ENCODE results near the gene MMP17. TPM values are rescaled to one million over a fixed set of nuclear protein-coding genes. Genes with fewer than 3 reads are reported as not detected.

MMP17 gene
- total RNA-seq, 1 experiment from 2014 or later = 0.61 TPM

GRCh38 chr12:131832321-131833231 is 4.4 kb downstream of the MMP17 start:
- CTCF ChIA-PET = no interaction called here
- Mint-ChIP-seq H3K9me3 (ENCODE audit: low read depth, unreplicated experiment) (no peaks in the 10 kb centered on the region), H3K27me3 (ENCODE audit: unreplicated experiment) (peaks cover 70% of the 10 kb centered on the region), H3K27ac (ENCODE audit: unreplicated experiment) (peak overlapping the region; percentile 34), H3K36me3 (ENCODE audit: insufficient read depth, unreplicated experiment) (peaks cover 27% of the 10 kb centered on the region), H3K4me1 (ENCODE audit: low read depth, unreplicated experiment) (peaks cover 29% of the 10 kb centered on the region), H3K4me3 (ENCODE audit: low read depth, unreplicated experiment) (peak overlapping the region; percentile 49)
- no TSS peak for BruUV-seq (replicated peaks)
- TF ChIP-seq, protein P1, sequence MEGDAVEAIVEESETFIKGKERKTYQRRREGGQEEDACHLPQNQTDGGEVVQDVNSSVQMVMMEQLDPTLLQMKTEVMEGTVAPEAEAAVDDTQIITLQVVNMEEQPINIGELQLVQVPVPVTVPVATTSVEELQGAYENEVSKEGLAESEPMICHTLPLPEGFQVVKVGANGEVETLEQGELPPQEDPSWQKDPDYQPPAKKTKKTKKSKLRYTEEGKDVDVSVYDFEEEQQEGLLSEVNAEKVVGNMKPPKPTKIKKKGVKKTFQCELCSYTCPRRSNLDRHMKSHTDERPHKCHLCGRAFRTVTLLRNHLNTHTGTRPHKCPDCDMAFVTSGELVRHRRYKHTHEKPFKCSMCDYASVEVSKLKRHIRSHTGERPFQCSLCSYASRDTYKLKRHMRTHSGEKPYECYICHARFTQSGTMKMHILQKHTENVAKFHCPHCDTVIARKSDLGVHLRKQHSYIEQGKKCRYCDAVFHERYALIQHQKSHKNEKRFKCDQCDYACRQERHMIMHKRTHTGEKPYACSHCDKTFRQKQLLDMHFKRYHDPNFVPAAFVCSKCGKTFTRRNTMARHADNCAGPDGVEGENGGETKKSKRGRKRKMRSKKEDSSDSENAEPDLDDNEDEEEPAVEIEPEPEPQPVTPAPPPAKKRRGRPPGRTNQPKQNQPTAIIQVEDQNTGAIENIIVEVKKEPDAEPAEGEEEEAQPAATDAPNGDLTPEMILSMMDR (IDR thresholded peaks at IDR 0.05; ENCODE audit: unreplicated experiment) = no peak
- DNase-seq = peak; percentile 56
- intact Hi-C loops (cut with micrococcal nuclease; ENCODE audit: unreplicated experiment) = loop anchor here (10.0 kb wide), 1 partner anchor 728 kb away; no protein-coding TSS in a partner anchor

GRCh38 chr12:131833288-131833895 is 5.2 kb downstream of the MMP17 start:
- intact Hi-C loops (cut with micrococcal nuclease; ENCODE audit: unreplicated experiment) = loop anchor here (10.0 kb wide), 1 partner anchor 729 kb away; no protein-coding TSS in a partner anchor
- Mint-ChIP-seq H3K4me1 (ENCODE audit: low read depth, unreplicated experiment) (peaks cover 29% of the 10 kb centered on the region), H3K36me3 (ENCODE audit: insufficient read depth, unreplicated experiment) (peaks cover 27% of the 10 kb centered on the region), H3K27me3 (ENCODE audit: unreplicated experiment) (peaks cover 69% of the 10 kb centered on the region), H3K4me3 (ENCODE audit: low read depth, unreplicated experiment) (no peak overlapping the region), H3K27ac (ENCODE audit: unreplicated experiment) (no peak overlapping the region), H3K9me3 (ENCODE audit: low read depth, unreplicated experiment) (no peaks in the 10 kb centered on the region)
- TF ChIP-seq, protein P1 (IDR thresholded peaks at IDR 0.05; ENCODE audit: unreplicated experiment) = no peak
- no TSS peak for BruUV-seq (replicated peaks)
- DNase-seq = no peak
- CTCF ChIA-PET = no interaction called here

DNA sequence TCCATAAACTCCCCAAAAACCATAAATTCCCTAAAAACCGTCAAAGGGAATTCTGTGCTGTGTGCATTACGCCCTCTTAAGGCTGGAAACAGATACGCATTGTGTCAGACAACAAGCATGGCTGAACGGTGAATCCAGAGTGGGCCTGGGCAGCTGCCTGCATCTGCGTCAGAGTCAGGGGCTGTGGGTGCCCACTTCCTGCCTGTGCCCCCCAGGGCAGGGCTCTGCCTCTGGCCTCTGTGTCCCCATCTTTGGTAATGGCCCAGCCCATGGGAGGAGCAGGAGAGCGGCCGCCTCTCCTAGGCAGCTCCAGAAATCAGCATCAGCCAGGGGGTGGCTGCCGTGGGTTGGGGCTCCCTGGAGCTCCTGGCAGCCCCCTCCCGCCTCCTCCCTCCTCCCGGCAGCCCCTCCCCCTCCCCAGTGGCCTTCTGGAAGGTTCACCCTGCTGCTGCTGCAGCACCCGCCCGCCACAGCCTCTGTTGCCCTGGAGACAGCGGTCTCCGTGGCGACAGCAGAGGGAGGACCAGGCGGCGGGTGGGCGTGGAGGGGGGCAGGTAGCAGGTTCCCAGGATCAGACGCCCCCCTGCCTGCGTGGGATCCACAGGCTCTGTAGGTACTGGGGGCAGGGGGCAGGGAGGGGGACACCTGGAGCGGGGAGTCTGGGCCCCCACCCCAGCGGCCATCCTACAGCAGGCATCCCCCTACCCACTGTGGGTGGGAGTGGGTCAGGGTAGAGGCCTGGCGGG is 5.9 kb downstream of the MMP17 start:
- BruUV-seq (replicated peaks) = no TSS peak
- TF ChIP-seq, protein P1 (IDR thresholded peaks at IDR 0.05; ENCODE audit: unreplicated experiment) = peak; percentile 54
- intact Hi-C loops (cut with micrococcal nuclease; ENCODE audit: unreplicated experiment) = loop anchor here (10.0 kb wide), 1 partner anchor 729 kb away; no protein-coding TSS in a partner anchor
- DNase-seq = no peak
- Mint-ChIP-seq H3K27ac (ENCODE audit: unreplicated experiment) (no peak overlapping the region), H3K36me3 (ENCODE audit: insufficient read depth, unreplicated experiment) (peaks cover 25% of the 10 kb centered on the region), H3K4me1 (ENCODE audit: low read depth, unreplicated experiment) (peaks cover 29% of the 10 kb centered on the region), H3K9me3 (ENCODE audit: low read depth, unreplicated experiment) (no peaks in the 10 kb centered on the region), H3K27me3 (ENCODE audit: unreplicated experiment) (peaks cover 65% of the 10 kb centered on the region), H3K4me3 (ENCODE audit: low read depth, unreplicated experiment) (no peak overlapping the region)
- CTCF ChIA-PET = interaction anchor here (0.5 kb wide), 1 partner anchor 133 kb away, joined by 3 read pairs; no protein-coding TSS in a partner anchor

All from Calu3 (cell line).